B cell (primary cell): ENCODE data around the gene RIN3. TPM values are rescaled to one million over a fixed set of nuclear protein-coding genes. Genes with fewer than 3 reads are reported as not detected.

Experiments
- ATAC-seq: fragments of 200-7000 bp; cut with Tn5 transposase; one replicate; pipeline ENCODE4 v1.10.0; 2021; ENCODE audit warnings: low read depth, mild to moderate bottlenecking, moderate number of reproducible peaks, moderate library complexity
- CTCF ChIA-PET: fragments of 350-600 bp; sonication (Branson Sonifier 250); formaldehyde crosslinking; loops from one replicate; lab custom pipeline; 2021; ENCODE audit warnings: antibody characterized with exemption, inconsistent platforms; lab: Charles Lee
- POLR2A ChIA-PET: fragments of 350-600 bp; sonication (Branson Sonifier 250); formaldehyde crosslinking; loops from one replicate; lab custom pipeline; 2021; ENCODE audit warnings: antibody characterized with exemption; lab: Charles Lee
- DNase-seq: peaks from one replicate; pipeline ENCODE4 v3.0.0; 2013
- H2AFZ ChIP-seq: 2 replicates; pipeline ENCODE4 v1.6.1; 2012; ENCODE audit warnings: mild to moderate bottlenecking, low read depth, low read length; ENCODE audit not compliant: insufficient read depth, poor library complexity, severe bottlenecking
- H3K27ac ChIP-seq, 2 donors: 1 replicate in 1 of 2; 2 replicates in 1 of 2; pipeline ENCODE4 v1.5.1; 2012 to 2013; ENCODE audit warnings: low read length in 2 of 2, mild to moderate bottlenecking in 2 of 2, moderate library complexity in 1 of 2
- H3K27me3 ChIP-seq, 4 experiments: fragments of 200-600 bp in 1 of 4; sonication (generic) in 1 of 4; replicated peaks in 1 of 4; 1 replicate in 2 of 4; 2 replicates in 2 of 4; pipeline versions ENCODE4 v1.6.1 to v1.7.0; 2013 to 2016; ENCODE audit warnings: low read length in 3 of 4, mild to moderate bottlenecking in 2 of 4, mixed read lengths in 1 of 4, moderate library complexity in 1 of 4; ENCODE audit not compliant: insufficient read depth in 4 of 4, control insufficient read depth in 3 of 4; ENCODE audit errors: control extremely low read depth in 1 of 4
- H3K36me3 ChIP-seq, 2 experiments: replicated peaks in 1 of 2; 1 replicate in 1 of 2; 2 replicates in 1 of 2; pipeline versions ENCODE4 v1.6.1 to v1.7.1; 2013; ENCODE audit warnings: low read length in 1 of 2; ENCODE audit not compliant: insufficient read depth in 2 of 2, control insufficient read depth in 1 of 2; ENCODE audit errors: control extremely low read depth in 1 of 2, extremely low read depth in 1 of 2
- H3K4me1 ChIP-seq, 2 donors: fragments of 200-600 bp in 1 of 2; sonication (generic) in 1 of 2; 1 replicate in 1 of 2; 2 replicates in 1 of 2; pipeline versions ENCODE4 v1.5.1 to v1.6.1; 2013 to 2017; ENCODE audit warnings: low read length in 2 of 2; ENCODE audit not compliant: control insufficient read depth in 2 of 2, insufficient read depth in 2 of 2
- H3K4me2 ChIP-seq: replicated peaks from 2 replicates; pipeline ENCODE3; 2012; ENCODE audit warnings: mild to moderate bottlenecking, low read depth, low read length; ENCODE audit not compliant: poor library complexity, severe bottlenecking
- H3K4me3 ChIP-seq, 5 experiments: fragments of 200-600 bp in 1 of 5; sonication (generic) in 1 of 5; 1 replicate in 3 of 5; 2 replicates in 2 of 5; pipeline versions ENCODE4 v1.5.1 to v1.7.0; 2011 to 2016; ENCODE audit warnings: low read length in 4 of 5, mild to moderate bottlenecking in 4 of 5, low read depth in 2 of 5, control low read depth in 1 of 5, moderate library complexity in 1 of 5; ENCODE audit not compliant: insufficient read depth in 1 of 5; ENCODE audit errors: control extremely low read depth in 1 of 5, extremely low read depth in 1 of 5
- H3K79me2 ChIP-seq: fragments of 200-600 bp; sonication (generic); one replicate; pipeline ENCODE4 v1.6.0; 2016; ENCODE audit warnings: low read length; ENCODE audit not compliant: control insufficient read depth, insufficient read depth
- H3K9ac ChIP-seq: fragments of 200-600 bp; sonication (generic); 2 replicates; pipeline ENCODE4 v1.6.1; 2017; ENCODE audit warnings: mild to moderate bottlenecking, low read length, moderate library complexity
- H3K9me3 ChIP-seq, 3 donors: one replicate each; pipeline versions ENCODE4 v1.6.1 to v1.7.1; 2013; ENCODE audit warnings: low read length in 2 of 3; ENCODE audit not compliant: control insufficient read depth in 2 of 3, insufficient read depth in 1 of 3; ENCODE audit errors: control extremely low read depth in 1 of 3
- H4K20me1 ChIP-seq: 2 replicates; pipeline ENCODE4 v1.6.0; 2012; ENCODE audit warnings: mild to moderate bottlenecking, low read length; ENCODE audit not compliant: insufficient read depth, control insufficient read depth, poor library complexity, severe bottlenecking
- H3K27ac Mint-ChIP-seq: one replicate; pipeline ENCODE4 v1.8.0; 2021; ENCODE audit warnings: mixed read lengths
- H3K27me3 Mint-ChIP-seq: one replicate; pipeline ENCODE4 v1.8.0; 2021; ENCODE audit warnings: mixed read lengths
- H3K4me1 Mint-ChIP-seq: one replicate; pipeline ENCODE4 v1.8.0; 2021; ENCODE audit warnings: mixed read lengths
- H3K4me3 Mint-ChIP-seq: one replicate; pipeline ENCODE4 v1.8.0; 2021; ENCODE audit warnings: mixed read lengths
- H3K9me3 Mint-ChIP-seq: one replicate; pipeline ENCODE4 v1.8.0; 2022; ENCODE audit warnings: mixed read lengths; ENCODE audit not compliant: insufficient read depth
- EZH2 ChIP-seq: IDR thresholded peaks from 2 replicates; pipeline ENCODE4 v1.6.1; 2012; ENCODE audit warnings: borderline replicate concordance, low read depth, mild to moderate bottlenecking, moderate library complexity, low read length; ENCODE audit not compliant: insufficient read depth, poor library complexity, severe bottlenecking
- WGBS: methylation state at CpG from one replicate; pipeline ENCODE4 v1.1.5; 2013; ENCODE audit warnings: missing lambda C conversion rate; ENCODE audit not compliant: insufficient coverage; 5-methylcytosine and 5-hydroxymethylcytosine counted together
- intact Hi-C: fragments of 100-400 bp; cut with micrococcal nuclease; formaldehyde crosslinking; loops from one replicate; pipeline ENCODE4 v1.10.0; 2022
- polyA plus RNA-seq: library from polyadenylated mRNA; depleted of rRNA; stranded (reverse); fragments of >200 nt; gene quantifications from 2 replicates; pipeline ENCODE4 v1.2.3, GENCODE V29; 2012
- total RNA-seq, 2 donors: library from RNA; stranded (reverse); fragments of 120-200 nt in 1 of 2; gene quantifications; 1 replicate in 1 of 2; 2 replicates in 1 of 2; pipeline versions ENCODE4 v1.2.3 to v1.2.4, GENCODE V29; 2013 to 2022
- TF ChIP-seq, protein P1 (sequence below): fragments of 200-600 bp; IDR thresholded peaks from one replicate; pipeline ENCODE4 v1.8.0; 2022; ENCODE audit warnings: antibody characterized with exemption, mild to moderate bottlenecking

The RIN3 gene
- total and polyA plus RNA-seq, 2 donors (not counting 1 experiment from before 2014, with no cell fraction given), result 62.1 to 123 TPM

GRCh38 chr14:92644970-92645515, 131.5 kb downstream of the RIN3 start:
- H3K4me1 Mint-ChIP-seq, result peaks cover 43% of the 10 kb centered on the region
- ChIA-PET POLR2A (no interaction called here), CTCF (interaction anchor here (1.6 kb wide), 1 partner anchor 32 kb away, joined by 6 read pairs; no protein-coding TSS in a partner anchor)
- Histone ChIP-seq H3K9ac (no peak overlapping the region), H3K27ac (no peak overlapping the region), H3K36me3 (peaks cover 0 to 28% of the 10 kb centered on the region in 2 experiments), H3K4me1 (peaks cover 24 to 38% of the 10 kb centered on the region in 2 donors), H2AFZ (no peak overlapping the region), H3K79me2 (peaks cover 3% of the 10 kb centered on the region), H3K9me3 (peaks cover 0 to 11% (median 5%) of the 10 kb centered on the region in 3 donors), H4K20me1 (no peaks in the 10 kb centered on the region), H3K4me3 (no peak overlapping the region), H3K4me2 (no peak overlapping the region), H3K27me3 (no peaks in the 10 kb centered on the region)
- H3K9me3 Mint-ChIP-seq, result no peaks in the 10 kb centered on the region
- TF ChIP-seq, protein P1, sequence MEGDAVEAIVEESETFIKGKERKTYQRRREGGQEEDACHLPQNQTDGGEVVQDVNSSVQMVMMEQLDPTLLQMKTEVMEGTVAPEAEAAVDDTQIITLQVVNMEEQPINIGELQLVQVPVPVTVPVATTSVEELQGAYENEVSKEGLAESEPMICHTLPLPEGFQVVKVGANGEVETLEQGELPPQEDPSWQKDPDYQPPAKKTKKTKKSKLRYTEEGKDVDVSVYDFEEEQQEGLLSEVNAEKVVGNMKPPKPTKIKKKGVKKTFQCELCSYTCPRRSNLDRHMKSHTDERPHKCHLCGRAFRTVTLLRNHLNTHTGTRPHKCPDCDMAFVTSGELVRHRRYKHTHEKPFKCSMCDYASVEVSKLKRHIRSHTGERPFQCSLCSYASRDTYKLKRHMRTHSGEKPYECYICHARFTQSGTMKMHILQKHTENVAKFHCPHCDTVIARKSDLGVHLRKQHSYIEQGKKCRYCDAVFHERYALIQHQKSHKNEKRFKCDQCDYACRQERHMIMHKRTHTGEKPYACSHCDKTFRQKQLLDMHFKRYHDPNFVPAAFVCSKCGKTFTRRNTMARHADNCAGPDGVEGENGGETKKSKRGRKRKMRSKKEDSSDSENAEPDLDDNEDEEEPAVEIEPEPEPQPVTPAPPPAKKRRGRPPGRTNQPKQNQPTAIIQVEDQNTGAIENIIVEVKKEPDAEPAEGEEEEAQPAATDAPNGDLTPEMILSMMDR, result no peak
- TF ChIP-seq EZH2, result no peak
- DNase-seq (no peak), ATAC-seq (no peak)
- H3K4me3 Mint-ChIP-seq, result no peak overlapping the region
- no peaks in the 10 kb centered on the region for H3K27me3 Mint-ChIP-seq
- intact Hi-C loops, result no loop called here
- 98% methylated on average over 6 of the region's 9 CpGs for WGBS
- no peak overlapping the region for H3K27ac Mint-ChIP-seq

- TF ChIP-seq, protein P1, result no peak
- TF ChIP-seq EZH2, result no peak
- Histone ChIP-seq H3K27me3 (no peaks in the 10 kb centered on the region), H3K4me3 (no peak overlapping the region), H3K9me3 (peaks cover 0 to 11% (median 5%) of the 10 kb centered on the region in 3 donors), H3K4me1 (peaks cover 33 to 48% of the 10 kb centered on the region in 2 donors), H4K20me1 (no peaks in the 10 kb centered on the region), H3K27ac (no peak overlapping the region), H2AFZ (no peak overlapping the region), H3K9ac (no peak overlapping the region), H3K36me3 (peaks cover 0 to 28% of the 10 kb centered on the region in 2 experiments), H3K4me2 (no peak overlapping the region), H3K79me2 (peaks cover 1% of the 10 kb centered on the region)
- no peak for DNase-seq
- peak overlapping the region; percentile 15 for H3K27ac Mint-ChIP-seq
- 100% methylated on average over 3 of the region's 13 CpGs for WGBS
- intact Hi-C loops, result no loop called here
- ChIA-PET POLR2A (no interaction called here), CTCF (interaction anchor here (0.6 to 1.4 kb wide), 5 partner anchors 12 to 507 kb away, joined by 3 to 4 read pairs (median 3); no protein-coding TSS in a partner anchor)
- H3K4me3 Mint-ChIP-seq, result no peak overlapping the region
- peaks cover 52% of the 10 kb centered on the region for H3K4me1 Mint-ChIP-seq
- no peaks in the 10 kb centered on the region for H3K9me3 Mint-ChIP-seq
- H3K27me3 Mint-ChIP-seq, result no peaks in the 10 kb centered on the region
- no peak for ATAC-seq
Observed at GRCh38 chr14:92645841-92646478, 132.4 kb downstream of the RIN3 start.
